Memory B cell (primary cell): ENCODE data around the gene SESN1.
A peak's percentile ranks its signal among the peaks of the same experiment; 100 is the strongest.
"Not testable (repeated sequence)": the region's sequence is repeated elsewhere in the genome, so short reads cannot be mapped to it uniquely, and the experiment has no call there.

Source experiments
- ATAC-seq: fragments of 150-1000 bp; cut with Tn5 transposase; 2 replicates; pipeline ENCODE4 v1.10.0; 2021; ENCODE audit warnings: low read depth, mild to moderate bottlenecking, moderate library complexity
- DNase-seq, 2 donors: peaks; one replicate each; pipeline ENCODE4 v3.0.0; 2022; ENCODE audit warnings: low spot score in 2 of 2
- H3K27ac Mint-ChIP-seq: one replicate; pipeline ENCODE4 v1.8.0; 2022; ENCODE audit warnings: mild to moderate bottlenecking, moderate library complexity, mixed read lengths
- H3K27me3 Mint-ChIP-seq: one replicate; pipeline ENCODE4 v1.8.0; 2022; ENCODE audit warnings: mixed read lengths
- H3K36me3 Mint-ChIP-seq: one replicate; pipeline ENCODE4 v1.8.0; 2022; ENCODE audit warnings: mild to moderate bottlenecking, mixed read lengths
- H3K4me1 Mint-ChIP-seq: one replicate; pipeline ENCODE4 v1.8.0; 2022; ENCODE audit warnings: mixed read lengths
- H3K4me3 Mint-ChIP-seq: one replicate; pipeline ENCODE4 v1.8.0; 2022; ENCODE audit warnings: mild to moderate bottlenecking, moderate library complexity, mixed read lengths
- H3K9me3 Mint-ChIP-seq: one replicate; pipeline ENCODE4 v1.8.0; 2022; ENCODE audit warnings: mixed read lengths

Gene SESN1

DNA sequence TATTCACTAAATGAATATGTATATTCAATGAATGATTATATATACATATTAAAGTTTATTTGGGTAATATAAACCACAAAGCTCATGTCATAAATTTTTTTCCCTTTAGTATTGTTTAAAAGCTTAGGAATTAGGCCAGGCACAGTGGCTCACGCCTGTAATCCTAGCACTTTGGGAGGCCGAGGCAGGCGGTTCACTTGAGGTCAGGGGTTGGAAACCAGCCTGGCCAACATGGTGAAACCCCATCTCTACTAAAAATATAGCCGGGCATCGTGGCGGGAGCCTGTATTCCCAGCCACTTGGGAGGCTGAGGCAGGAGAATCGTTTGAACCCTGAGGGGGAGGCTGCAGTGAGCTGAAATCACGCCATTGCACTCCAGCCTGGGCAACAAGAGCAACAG, 10.5 kb downstream of the SESN1 start:
- not testable (repeated sequence) for ATAC-seq, H3K27ac Mint-ChIP-seq, H3K36me3 Mint-ChIP-seq, DNase-seq, H3K4me1 Mint-ChIP-seq, H3K4me3 Mint-ChIP-seq, H3K27me3 Mint-ChIP-seq, H3K9me3 Mint-ChIP-seq

DNA sequence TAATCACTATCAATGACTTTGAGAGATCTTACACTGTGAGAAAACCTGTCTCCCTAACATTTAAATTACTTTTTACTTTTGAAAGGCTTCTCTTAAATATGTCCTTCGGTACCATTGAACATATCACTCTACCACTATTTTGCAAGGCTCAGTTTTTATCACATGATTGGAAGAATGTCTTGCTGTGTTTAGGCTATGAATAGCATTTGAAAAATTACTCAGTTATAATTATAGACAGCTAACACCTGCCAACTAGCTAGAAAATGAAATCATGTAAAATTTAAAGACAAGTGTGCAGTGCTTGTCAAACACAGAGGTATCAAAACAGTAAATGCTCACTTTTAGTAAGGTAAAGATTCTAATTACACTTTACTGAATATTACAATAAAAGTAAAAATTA, 11.0 kb downstream of the SESN1 start:
- no peaks in the 10 kb centered on the region for H3K9me3 Mint-ChIP-seq
- H3K4me3 Mint-ChIP-seq, result no peak overlapping the region
- H3K27me3 Mint-ChIP-seq, result no peaks in the 10 kb centered on the region
- H3K4me1 Mint-ChIP-seq, result peaks cover 2% of the 10 kb centered on the region
- H3K36me3 Mint-ChIP-seq, result no peaks in the 10 kb centered on the region
- no peak for DNase-seq
- no peak for ATAC-seq
- no peak overlapping the region for H3K27ac Mint-ChIP-seq

DNA sequence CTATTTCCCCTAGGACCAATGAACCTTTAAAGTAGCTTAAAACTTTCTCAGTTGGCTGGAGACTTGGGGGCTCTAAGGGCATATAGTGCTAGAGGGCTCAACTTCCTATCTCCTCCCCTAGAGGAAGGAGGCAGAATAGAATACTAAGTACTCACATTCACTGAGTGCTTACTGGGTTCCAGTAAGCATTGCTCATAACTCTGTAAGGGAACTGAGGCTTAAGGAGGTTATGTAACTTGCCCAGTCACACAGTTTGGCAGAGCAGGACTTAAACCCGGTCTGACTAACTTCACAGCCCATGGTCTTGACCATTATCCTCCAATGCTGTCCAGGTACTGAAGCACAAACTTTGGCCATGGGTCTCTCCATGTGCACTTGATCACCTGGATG, 12.5 kb downstream of the SESN1 start:
- DNase-seq (no peak), ATAC-seq (no peak)
- H3K27me3 Mint-ChIP-seq, result no peaks in the 10 kb centered on the region
- no peak overlapping the region for H3K4me3 Mint-ChIP-seq
- H3K4me1 Mint-ChIP-seq, result peaks cover 2% of the 10 kb centered on the region
- no peaks in the 10 kb centered on the region for H3K9me3 Mint-ChIP-seq
- H3K36me3 Mint-ChIP-seq, result no peaks in the 10 kb centered on the region
- no peak overlapping the region for H3K27ac Mint-ChIP-seq

DNA sequence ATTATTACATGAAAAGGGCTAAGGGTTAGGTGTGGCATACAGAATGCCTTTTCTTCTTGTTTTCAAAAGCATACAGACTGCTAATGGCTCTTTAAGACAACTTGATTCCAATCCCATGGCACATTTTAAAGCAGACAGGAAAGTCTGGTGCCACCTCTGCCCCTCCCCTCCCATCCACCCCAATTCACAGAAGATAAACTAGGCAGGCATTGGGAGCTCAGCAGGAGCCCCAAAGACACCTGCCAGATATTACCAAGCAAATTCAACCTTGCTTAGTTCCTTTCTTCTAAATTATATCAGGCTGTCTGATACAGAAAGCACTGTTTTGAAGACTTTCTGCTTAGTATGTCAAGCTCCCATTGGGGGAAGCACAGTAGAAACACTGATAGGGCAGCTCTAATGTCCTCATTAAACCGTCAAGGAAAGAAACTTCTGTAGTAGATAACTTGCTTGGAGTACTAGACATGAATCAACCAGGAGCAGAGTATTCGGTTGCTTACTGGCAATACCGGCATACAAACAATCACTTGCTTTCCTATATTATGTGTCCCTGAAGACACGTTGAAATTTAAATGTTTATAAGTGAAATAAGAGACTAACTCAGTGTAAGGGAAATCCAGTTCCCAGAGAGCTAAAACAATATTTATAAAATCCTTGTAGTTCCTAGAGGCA, 13.0 kb downstream of the SESN1 start:
- Mint-ChIP-seq H3K9me3 (no peaks in the 10 kb centered on the region), H3K27me3 (no peaks in the 10 kb centered on the region), H3K27ac (no peak overlapping the region), H3K4me1 (peaks cover 3% of the 10 kb centered on the region), H3K36me3 (no peaks in the 10 kb centered on the region), H3K4me3 (no peak overlapping the region)
- DNase-seq (no peak), ATAC-seq (no peak)

DNA sequence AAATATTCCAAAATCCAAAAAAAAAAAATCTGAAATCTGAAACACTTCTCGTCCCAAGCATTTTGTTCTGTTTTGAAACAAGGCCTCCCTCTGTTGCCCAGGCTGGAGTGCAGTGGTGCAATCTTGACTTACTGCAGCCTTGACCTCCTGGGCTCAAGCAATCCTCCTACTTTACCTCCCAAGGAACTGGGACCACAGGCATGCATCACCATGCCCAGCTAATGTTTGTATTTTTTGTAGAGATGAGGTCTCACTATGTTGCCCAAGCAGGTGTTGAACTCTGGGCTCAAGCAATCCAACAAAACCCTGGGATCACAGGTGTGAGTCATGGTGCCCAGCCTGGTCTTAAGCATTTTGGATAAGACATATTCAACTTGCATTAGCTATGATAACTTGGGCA, 13.6 kb downstream of the SESN1 start:
- ATAC-seq (no peak), DNase-seq (no peak)
- Mint-ChIP-seq H3K9me3 (no peaks in the 10 kb centered on the region), H3K4me3 (no peak overlapping the region), H3K36me3 (no peaks in the 10 kb centered on the region), H3K27me3 (no peaks in the 10 kb centered on the region), H3K27ac (no peak overlapping the region), H3K4me1 (peaks cover 3% of the 10 kb centered on the region)

DNA sequence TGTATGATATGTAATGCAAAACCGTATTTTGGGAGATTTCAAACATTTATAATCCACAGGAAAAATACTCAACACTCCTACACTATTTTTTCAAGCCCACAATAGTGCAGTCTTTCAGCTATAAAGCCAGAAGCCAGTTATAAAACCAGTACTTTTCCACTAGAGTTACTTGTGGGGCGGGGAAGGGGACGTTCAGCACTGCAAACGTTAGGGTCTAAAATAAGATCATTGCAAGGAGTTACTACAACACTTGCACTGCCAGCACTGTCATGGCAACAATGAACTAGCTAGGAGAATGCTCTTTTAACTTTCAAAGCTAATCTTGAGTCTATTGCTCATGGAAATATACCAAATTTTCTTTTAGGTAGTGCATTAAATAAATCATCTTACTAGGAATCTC, 14.7 kb downstream of the SESN1 start:
- Mint-ChIP-seq H3K27me3 (no peaks in the 10 kb centered on the region), H3K4me3 (no peak overlapping the region), H3K4me1 (peaks cover 3% of the 10 kb centered on the region), H3K36me3 (peaks cover 2% of the 10 kb centered on the region), H3K27ac (no peak overlapping the region), H3K9me3 (no peaks in the 10 kb centered on the region)
- DNase-seq (no peak), ATAC-seq (no peak)

DNA sequence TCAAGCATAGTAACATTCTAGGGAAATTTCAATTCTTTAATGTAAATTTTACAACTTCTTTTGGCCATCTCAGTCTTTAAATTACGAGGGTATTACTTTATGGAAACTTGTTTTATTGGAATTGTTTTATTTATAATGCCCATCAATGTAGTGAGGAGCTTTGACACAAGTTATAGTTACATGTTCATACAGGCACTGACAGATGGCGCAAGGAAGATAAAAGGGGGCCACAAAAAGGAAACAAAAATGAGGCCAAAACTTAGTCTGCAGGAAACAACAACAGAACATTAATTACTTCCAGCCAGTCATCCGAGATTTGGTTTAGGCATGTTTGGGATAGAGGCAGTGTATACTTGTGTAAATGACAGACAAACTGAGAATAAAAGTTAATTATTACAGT, 18.3 kb downstream of the SESN1 start:
- H3K36me3 Mint-ChIP-seq, result peaks cover 2% of the 10 kb centered on the region
- no peak overlapping the region for H3K27ac Mint-ChIP-seq
- DNase-seq, result no peak
- no peak for ATAC-seq
- no peaks in the 10 kb centered on the region for H3K27me3 Mint-ChIP-seq
- H3K4me3 Mint-ChIP-seq, result no peak overlapping the region
- no peaks in the 10 kb centered on the region for H3K9me3 Mint-ChIP-seq
- peaks cover 6% of the 10 kb centered on the region for H3K4me1 Mint-ChIP-seq

DNA sequence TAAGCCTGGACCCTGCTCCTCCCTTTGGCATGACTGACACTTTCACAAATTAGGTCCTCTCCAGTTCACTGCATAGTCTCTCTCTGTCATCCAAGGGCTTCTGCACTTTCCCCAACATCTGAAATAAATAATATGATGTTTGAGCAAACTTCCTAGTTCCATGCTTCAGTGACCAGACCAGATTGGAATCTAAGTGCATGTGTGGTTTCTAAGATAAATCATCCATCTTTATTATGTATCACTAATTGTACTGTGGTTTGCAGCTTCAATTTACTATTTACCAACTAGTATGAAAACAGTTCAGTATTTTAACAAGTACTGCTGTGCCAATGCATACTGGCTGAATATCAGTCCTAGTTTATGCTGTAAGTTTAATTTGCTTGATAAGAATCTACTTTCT, 18.7 kb downstream of the SESN1 start:
- Mint-ChIP-seq H3K4me3 (no peak overlapping the region), H3K27ac (no peak overlapping the region), H3K9me3 (no peaks in the 10 kb centered on the region), H3K4me1 (peaks cover 5% of the 10 kb centered on the region), H3K27me3 (no peaks in the 10 kb centered on the region), H3K36me3 (peaks cover 2% of the 10 kb centered on the region)
- no peak for ATAC-seq
- no peak for DNase-seq

DNA sequence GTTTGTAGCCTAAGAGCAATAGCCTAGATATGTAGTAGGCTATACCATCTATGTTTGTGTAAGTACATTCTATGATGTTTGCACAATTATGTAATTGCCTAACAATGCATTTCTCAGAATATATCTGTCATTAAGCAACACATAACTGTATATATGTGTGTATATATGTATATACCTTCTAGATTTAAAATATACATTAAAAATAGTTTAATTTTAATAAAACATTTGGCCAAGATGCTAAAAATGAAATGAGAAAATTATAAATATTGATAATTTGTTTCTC, 20.6 kb downstream of the SESN1 start:
- ATAC-seq, result no peak
- no peaks in the 10 kb centered on the region for H3K9me3 Mint-ChIP-seq
- peaks cover 4% of the 10 kb centered on the region for H3K4me1 Mint-ChIP-seq
- no peak overlapping the region for H3K4me3 Mint-ChIP-seq
- H3K27me3 Mint-ChIP-seq, result no peaks in the 10 kb centered on the region
- peaks cover 2% of the 10 kb centered on the region for H3K36me3 Mint-ChIP-seq
- no peak for DNase-seq
- H3K27ac Mint-ChIP-seq, result no peak overlapping the region

DNA sequence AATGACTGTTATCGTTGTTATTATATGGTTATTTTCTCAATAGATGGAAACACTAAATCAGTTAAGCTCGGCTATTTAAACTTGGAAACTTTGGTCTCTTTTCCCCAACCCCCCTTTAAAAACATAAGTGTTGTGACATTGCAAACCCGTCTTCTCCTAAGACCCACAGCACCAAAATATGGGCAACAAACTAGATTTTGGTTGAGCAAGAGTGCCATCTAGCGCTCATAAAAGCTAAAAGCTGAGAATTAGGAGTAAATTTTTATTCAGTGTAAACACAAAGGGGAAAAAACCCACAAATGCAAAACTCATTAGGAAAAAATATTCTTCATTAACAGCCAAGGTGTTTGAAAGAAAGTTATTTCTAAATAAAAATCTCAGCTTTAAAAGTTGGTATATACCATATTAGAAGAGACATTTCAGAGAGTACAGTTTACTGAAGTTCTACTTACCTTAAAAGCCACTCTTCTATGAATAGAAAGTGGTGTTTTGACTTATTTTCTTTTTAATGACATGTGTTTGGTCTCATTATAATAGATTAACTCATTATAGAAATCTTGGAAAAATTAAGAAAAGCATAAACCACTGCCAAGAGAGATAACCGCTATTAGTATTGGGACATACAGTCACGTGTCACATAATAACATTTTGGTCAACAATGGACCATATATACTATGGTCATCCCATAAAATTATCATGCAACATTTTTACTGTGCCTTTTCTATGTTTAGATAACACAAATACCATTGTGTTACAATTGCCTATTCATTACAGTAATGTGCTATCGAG, 21.1 kb downstream of the SESN1 start:
- Mint-ChIP-seq H3K27me3 (no peaks in the 10 kb centered on the region), H3K4me3 (no peak overlapping the region)

DNA sequence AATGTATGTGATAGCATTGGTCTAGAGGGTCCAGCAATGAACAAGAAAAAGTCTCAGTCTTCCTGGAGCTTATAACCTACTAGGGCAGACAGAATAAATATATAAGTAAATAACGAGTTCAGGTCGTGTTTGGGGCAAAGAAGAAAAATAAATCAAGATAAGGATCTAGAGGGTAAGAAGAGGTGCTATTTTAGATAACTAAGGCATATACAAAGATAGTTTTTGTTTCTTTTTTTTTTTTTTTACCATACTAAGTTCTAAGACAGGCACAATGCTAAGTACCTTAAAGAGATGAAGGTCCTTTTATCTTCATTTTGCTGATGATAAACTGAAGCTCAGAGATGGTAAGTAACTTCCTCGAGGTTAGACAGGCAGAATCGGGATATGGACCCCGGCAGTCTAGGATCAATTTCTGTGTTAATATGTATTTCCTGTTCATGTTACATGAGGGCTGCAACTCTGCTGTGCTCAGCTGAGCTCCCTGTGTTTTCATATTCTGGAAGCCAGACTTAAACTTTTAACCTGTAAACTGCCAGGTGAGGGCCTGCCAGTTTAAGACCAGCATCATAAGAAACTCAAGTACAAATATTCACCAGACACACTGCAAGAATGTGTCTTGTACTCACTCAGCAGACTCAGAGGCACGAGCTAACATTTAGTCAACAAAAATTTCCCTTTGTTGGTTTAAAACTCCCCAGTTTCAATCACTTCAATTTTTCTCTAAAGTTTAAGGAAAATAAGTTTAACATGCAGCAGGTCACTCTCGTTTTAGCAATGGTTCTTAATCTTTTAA, 23.3 kb downstream of the SESN1 start:
- no peaks in the 10 kb centered on the region for H3K9me3 Mint-ChIP-seq
- H3K4me3 Mint-ChIP-seq, result no peak overlapping the region
- H3K36me3 Mint-ChIP-seq, result peaks cover 2% of the 10 kb centered on the region
- no peak for DNase-seq
- H3K4me1 Mint-ChIP-seq, result peaks cover 3% of the 10 kb centered on the region
- ATAC-seq, result no peak
- H3K27ac Mint-ChIP-seq, result no peak overlapping the region
- no peaks in the 10 kb centered on the region for H3K27me3 Mint-ChIP-seq

More for the DNA sequence above, 21.1 kb downstream of the SESN1 start:
- Mint-ChIP-seq H3K9me3 (no peaks in the 10 kb centered on the region), H3K27ac (no peak overlapping the region), H3K4me1 (peaks cover 4% of the 10 kb centered on the region), H3K36me3 (peaks cover 2% of the 10 kb centered on the region)
- peak; percentile 67 for ATAC-seq
- DNase-seq, result peak; percentile 51 to 69

DNA sequence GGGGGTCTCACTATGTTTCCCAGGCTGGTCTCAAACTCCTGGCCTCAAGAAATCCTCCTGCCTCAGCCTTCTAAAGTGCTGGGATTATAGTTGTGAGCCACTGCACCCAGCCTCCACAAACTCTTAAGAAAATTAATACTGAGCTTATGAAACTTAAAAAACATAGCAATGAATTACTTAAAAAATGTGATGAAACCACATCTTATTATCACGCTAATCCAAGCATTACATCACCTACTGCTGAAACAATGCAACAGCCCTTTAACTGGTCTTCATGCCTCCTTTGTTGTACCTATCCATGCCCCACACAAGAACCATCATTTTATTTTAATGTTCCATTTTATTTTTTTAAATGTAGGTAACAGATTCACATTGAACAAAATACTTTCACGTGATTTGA, 24.9 kb downstream of the SESN1 start:
- H3K36me3 Mint-ChIP-seq, result no peaks in the 10 kb centered on the region
- no peak for DNase-seq
- peaks cover 3% of the 10 kb centered on the region for H3K4me1 Mint-ChIP-seq
- no peaks in the 10 kb centered on the region for H3K27me3 Mint-ChIP-seq
- no peak for ATAC-seq
- no peak overlapping the region for H3K4me3 Mint-ChIP-seq
- H3K27ac Mint-ChIP-seq, result no peak overlapping the region
- H3K9me3 Mint-ChIP-seq, result no peaks in the 10 kb centered on the region

DNA sequence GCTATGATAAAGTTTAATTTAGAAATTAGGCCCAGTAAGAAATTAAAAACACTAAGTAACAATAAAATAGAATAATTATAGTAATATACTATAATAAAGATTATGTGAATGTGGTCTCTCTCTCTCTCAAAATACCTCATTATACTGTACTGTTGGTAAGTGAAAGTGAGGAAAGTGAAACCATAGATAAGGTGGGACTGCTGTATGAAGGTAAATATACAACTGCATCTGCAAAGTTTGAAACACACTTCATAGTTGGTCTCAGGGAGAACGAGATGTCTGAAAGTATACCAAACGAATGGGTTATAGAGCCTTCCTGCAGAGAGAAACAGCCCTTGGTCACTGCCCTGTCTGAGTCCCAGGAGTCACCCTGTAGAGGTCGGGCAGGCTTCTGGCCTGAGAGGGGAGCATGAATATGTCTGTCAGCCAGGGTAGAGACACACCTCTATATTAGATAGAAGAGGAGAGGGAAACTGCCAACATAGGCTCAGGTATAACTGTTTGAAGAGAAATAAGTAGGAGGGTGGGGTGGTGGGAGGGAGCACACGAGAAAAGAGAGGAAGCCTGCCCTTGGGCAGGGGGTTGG, 31.8 kb downstream of the SESN1 start:
- H3K36me3 Mint-ChIP-seq, result no peaks in the 10 kb centered on the region
- H3K4me1 Mint-ChIP-seq, result peaks cover 7% of the 10 kb centered on the region
- ATAC-seq, result no peak
- no peaks in the 10 kb centered on the region for H3K27me3 Mint-ChIP-seq
- H3K9me3 Mint-ChIP-seq, result no peaks in the 10 kb centered on the region
- H3K4me3 Mint-ChIP-seq, result no peak overlapping the region
- no peak for DNase-seq
- no peak overlapping the region for H3K27ac Mint-ChIP-seq

DNA sequence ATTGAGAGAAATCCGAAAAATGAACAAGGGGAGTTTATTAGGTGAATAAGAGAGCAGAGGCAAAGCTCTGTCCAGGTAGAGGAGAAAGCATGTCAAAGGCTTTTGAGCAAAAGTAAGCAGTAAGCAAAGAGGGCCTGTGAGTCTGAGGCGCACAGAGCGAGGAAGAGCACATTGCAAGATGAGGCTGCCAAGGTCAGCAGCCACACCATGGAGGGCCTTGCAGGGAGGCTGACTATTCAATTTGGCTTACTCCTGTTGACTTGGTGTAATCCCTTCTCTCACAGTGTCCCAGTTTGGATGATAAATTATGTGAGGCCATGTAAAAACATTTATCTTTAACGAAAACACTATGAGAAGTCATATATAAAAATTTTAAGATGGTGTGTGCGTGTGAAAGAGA, 32.4 kb downstream of the SESN1 start:
- DNase-seq (no peak), ATAC-seq (no peak)
- H3K27ac Mint-ChIP-seq, result peak overlapping the region; percentile 36
- no peaks in the 10 kb centered on the region for H3K9me3 Mint-ChIP-seq
- H3K27me3 Mint-ChIP-seq, result no peaks in the 10 kb centered on the region
- no peaks in the 10 kb centered on the region for H3K36me3 Mint-ChIP-seq
- peaks cover 7% of the 10 kb centered on the region for H3K4me1 Mint-ChIP-seq
- no peak overlapping the region for H3K4me3 Mint-ChIP-seq
